Neutrophil (primary cell): ENCODE results near the gene ARFGAP1.
"Not testable (repeated sequence)": the region's sequence is repeated elsewhere in the genome, so short reads cannot be mapped to it uniquely, and the experiment has no call there.

Source experiments
- H3K27ac ChIP-seq: fragments of 200-600 bp; sonication (generic); 2 replicates; pipeline ENCODE4 v1.5.1; 2016; ENCODE audit warnings: mild to moderate bottlenecking, moderate library complexity
- H3K27me3 ChIP-seq: fragments of 200-600 bp; sonication (generic); 2 replicates; pipeline ENCODE4 v1.6.0; 2016; ENCODE audit warnings: mild to moderate bottlenecking
- H3K36me3 ChIP-seq: fragments of 200-600 bp; sonication (generic); 2 replicates; pipeline ENCODE4 v1.5.1; 2017
- H3K4me1 ChIP-seq, 2 experiments: fragments of 200-600 bp in 1 of 2; sonication (generic) in 1 of 2; 1 replicate in 1 of 2; 2 replicates in 1 of 2; pipeline versions ENCODE4 v1.5.1 to v1.6.1; 2013 to 2016; ENCODE audit warnings: low read depth in 1 of 2, low read length in 1 of 2, mild to moderate bottlenecking in 1 of 2, moderate library complexity in 1 of 2; ENCODE audit not compliant: control insufficient read depth in 1 of 2, insufficient read depth in 1 of 2
- H3K4me3 ChIP-seq, 2 experiments: fragments of 200-600 bp in 1 of 2; sonication (generic) in 1 of 2; 1 replicate in 1 of 2; 2 replicates in 1 of 2; pipeline ENCODE4 v1.5.1; 2013 to 2016; ENCODE audit warnings: low read depth in 1 of 2, low read length in 1 of 2, mild to moderate bottlenecking in 1 of 2, moderate library complexity in 1 of 2
- H3K9me3 ChIP-seq: fragments of 200-600 bp; sonication (generic); 2 replicates; pipeline ENCODE4 v1.5.1; 2016
- TF ChIP-seq, protein P1 (sequence below): fragments of 200-600 bp; sonication (generic); IDR thresholded peaks from 2 replicates; pipeline ENCODE4 v1.5.1; 2016; ENCODE audit warnings: antibody characterized with exemption

Gene ARFGAP1

GRCh38 chr20:63249891-63250290, 22.7 kb upstream of the ARFGAP1 start:
- no peaks in the 10 kb centered on the region for H3K9me3 ChIP-seq
- H3K27me3 ChIP-seq: peaks cover 99% of the 10 kb centered on the region
- no peaks in the 10 kb centered on the region for H3K4me1 ChIP-seq
- H3K4me3 ChIP-seq: no peak overlapping the region
- no peaks in the 10 kb centered on the region for H3K36me3 ChIP-seq
- TF ChIP-seq, protein P1, sequence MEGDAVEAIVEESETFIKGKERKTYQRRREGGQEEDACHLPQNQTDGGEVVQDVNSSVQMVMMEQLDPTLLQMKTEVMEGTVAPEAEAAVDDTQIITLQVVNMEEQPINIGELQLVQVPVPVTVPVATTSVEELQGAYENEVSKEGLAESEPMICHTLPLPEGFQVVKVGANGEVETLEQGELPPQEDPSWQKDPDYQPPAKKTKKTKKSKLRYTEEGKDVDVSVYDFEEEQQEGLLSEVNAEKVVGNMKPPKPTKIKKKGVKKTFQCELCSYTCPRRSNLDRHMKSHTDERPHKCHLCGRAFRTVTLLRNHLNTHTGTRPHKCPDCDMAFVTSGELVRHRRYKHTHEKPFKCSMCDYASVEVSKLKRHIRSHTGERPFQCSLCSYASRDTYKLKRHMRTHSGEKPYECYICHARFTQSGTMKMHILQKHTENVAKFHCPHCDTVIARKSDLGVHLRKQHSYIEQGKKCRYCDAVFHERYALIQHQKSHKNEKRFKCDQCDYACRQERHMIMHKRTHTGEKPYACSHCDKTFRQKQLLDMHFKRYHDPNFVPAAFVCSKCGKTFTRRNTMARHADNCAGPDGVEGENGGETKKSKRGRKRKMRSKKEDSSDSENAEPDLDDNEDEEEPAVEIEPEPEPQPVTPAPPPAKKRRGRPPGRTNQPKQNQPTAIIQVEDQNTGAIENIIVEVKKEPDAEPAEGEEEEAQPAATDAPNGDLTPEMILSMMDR: no peak
- no peak overlapping the region for H3K27ac ChIP-seq

GRCh38 chr20:63251350-63251749, 21.3 kb upstream of the ARFGAP1 start:
- H3K27me3 ChIP-seq: peaks cover 99% of the 10 kb centered on the region
- not testable (repeated sequence) for H3K9me3 ChIP-seq, H3K27ac ChIP-seq, H3K4me3 ChIP-seq, H3K4me1 ChIP-seq, H3K36me3 ChIP-seq

- Histone ChIP-seq H3K27me3 (peaks cover 98% of the 10 kb centered on the region), H3K27ac (no peak overlapping the region), H3K36me3 (no peaks in the 10 kb centered on the region), H3K4me1 (no peaks in the 10 kb centered on the region), H3K4me3 (no peak overlapping the region), H3K9me3 (no peaks in the 10 kb centered on the region)
- TF ChIP-seq, protein P1: no peak
Observed at GRCh38 chr20:63252284-63252711, 20.3 kb upstream of the ARFGAP1 start.

GRCh38 chr20:63253065-63253437, 19.6 kb upstream of the ARFGAP1 start:
- no peak overlapping the region for H3K4me3 ChIP-seq

DNA sequence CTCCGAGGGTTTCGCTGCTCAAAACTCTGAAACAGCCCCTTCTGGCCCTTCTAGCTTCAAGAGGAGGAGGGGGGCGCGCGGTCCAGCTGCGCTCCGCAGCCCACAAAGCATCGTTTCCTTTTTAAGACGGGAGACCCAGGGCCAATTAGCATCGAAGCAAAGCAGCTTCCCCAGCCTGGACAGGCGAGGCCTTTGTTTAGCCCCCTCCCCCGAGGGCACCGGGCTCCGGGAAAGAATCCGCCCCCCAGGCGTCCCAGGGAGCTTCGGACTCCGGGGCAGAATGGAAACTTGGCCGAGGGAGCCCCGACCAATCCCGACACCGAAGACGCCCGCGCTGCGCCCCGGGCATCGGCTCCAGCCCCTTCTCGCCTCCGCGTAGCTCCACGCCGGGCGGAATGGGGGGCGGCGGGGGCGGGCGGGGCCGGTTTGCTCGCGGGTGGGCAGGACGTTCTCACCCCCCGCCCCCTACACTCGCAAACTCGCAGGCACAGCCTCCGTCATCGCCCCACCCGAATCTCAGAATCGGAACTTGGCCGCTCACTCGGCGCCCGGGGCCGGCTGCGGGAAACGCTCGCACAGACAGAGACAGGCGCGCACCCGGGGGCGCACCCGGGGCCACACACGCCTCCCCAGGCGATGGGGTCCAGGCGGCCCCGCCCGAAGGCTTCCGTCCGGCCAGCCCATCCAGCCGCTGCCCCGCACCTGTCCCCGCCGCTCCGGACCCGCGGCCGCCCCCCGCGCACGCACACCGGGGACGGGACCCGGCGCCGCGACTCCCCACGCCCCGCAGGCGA, 19.0 kb upstream of the ARFGAP1 start:
- Histone ChIP-seq H3K27ac (no peak overlapping the region), H3K36me3 (no peaks in the 10 kb centered on the region), H3K4me1 (no peaks in the 10 kb centered on the region), H3K27me3 (peaks cover 96% of the 10 kb centered on the region), H3K4me3 (no peak overlapping the region), H3K9me3 (no peaks in the 10 kb centered on the region)
- TF ChIP-seq, protein P1: no peak

More at GRCh38 chr20:63253065-63253437, 19.6 kb upstream of the ARFGAP1 start:
- Histone ChIP-seq H3K9me3 (no peaks in the 10 kb centered on the region), H3K4me1 (no peaks in the 10 kb centered on the region), H3K36me3 (no peaks in the 10 kb centered on the region), H3K27me3 (peaks cover 96% of the 10 kb centered on the region), H3K27ac (no peak overlapping the region)
- TF ChIP-seq, protein P1: no peak

DNA sequence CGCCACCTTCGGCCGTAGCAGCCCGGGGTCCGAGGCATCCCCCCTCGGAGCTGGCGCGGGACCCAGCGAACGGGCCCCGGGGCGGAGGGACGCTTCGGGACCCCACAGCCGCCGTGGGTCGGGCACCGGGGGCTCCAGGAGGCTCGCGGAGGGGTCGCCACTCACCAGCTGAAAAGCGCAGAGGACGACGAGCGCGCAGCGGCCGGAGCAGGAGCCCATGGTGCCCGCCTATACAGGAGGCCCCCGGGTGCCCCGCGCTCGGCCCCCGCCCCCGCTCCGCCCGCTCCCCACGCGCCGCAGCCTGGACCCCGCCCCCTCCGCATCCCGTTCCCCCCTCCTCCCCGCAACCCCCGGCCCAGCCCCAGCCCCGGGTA, 18.4 kb upstream of the ARFGAP1 start, which contains the start of gene NKAIN4:
Gene NKAIN4, minus strand, starts transcription at position 232 of the 374 bp plus-strand sequence. Its CDS starts 13 bp downstream, at position 219.
- H3K4me3 ChIP-seq: no peak within 1 kb of the TSS
- no peaks in the 10 kb centered on the region for H3K36me3 ChIP-seq
- no peaks in the 10 kb centered on the region for H3K9me3 ChIP-seq
- no peak within 1 kb of the TSS for H3K27ac ChIP-seq
- peaks cover 97% of the 10 kb centered on the region for H3K27me3 ChIP-seq
- no peaks in the 10 kb centered on the region for H3K4me1 ChIP-seq
- TF ChIP-seq, protein P1: no peak
